BE2C (cell line): ENCODE data around the gene TAPBPL.
A peak's percentile ranks its signal among the peaks of the same experiment; 100 is the strongest.

Experiments used
- DNase-seq: peaks from one replicate; pipeline ENCODE4 v3.0.0-alpha.2; 2020
- H3K27me3 ChIP-seq: fragments of 250-450 bp; sonication (Bioruptor Pico); 2 replicates; pipeline ENCODE4 v1.5.1; 2020; ENCODE audit warnings: mild to moderate bottlenecking
- H3K36me3 ChIP-seq: fragments of 250-450 bp; sonication (Bioruptor Pico); 2 replicates; pipeline ENCODE4 v1.5.1; 2020; ENCODE audit warnings: mild to moderate bottlenecking
- H3K4me1 ChIP-seq: fragments of 250-450 bp; sonication (Bioruptor Pico); 2 replicates; pipeline ENCODE4 v1.5.1; 2020
- H3K4me3 ChIP-seq: 2 replicates; pipeline ENCODE4 v1.5.1; 2011; ENCODE audit warnings: low read depth, low read length
- H3K9me3 ChIP-seq: fragments of 250-450 bp; sonication (Bioruptor Pico); 2 replicates; pipeline ENCODE4 v1.5.1; 2020
- TF ChIP-seq, protein P1 (sequence below): IDR thresholded peaks from 2 replicates; pipeline ENCODE4 v1.5.1; 2012; ENCODE audit warnings: mild to moderate bottlenecking, low read depth, low read length

The TAPBPL gene

DNA sequence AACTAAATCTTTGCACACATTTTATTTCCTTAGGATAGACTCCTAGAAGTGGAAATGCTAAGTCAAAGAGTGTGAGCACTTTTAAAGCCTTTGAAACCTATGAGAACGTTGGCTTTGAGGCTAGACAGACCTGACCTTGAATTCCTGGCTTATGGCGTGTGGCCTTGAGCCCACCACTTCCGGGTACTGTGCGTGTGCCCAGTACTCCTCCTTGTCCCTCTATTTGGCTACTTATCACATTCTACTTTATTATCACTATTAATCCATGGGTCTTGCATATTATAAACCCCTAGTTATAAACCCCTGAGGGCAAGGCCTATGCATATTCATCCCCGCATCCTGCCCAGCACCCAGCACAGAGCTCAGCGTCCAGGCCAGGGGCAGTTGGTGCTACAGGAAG lies 33.0 kb upstream of the TAPBPL start:
- H3K9me3 ChIP-seq = peaks cover 3% of the 10 kb centered on the region; the same call in 1 of the 2 replicates
- no peaks in the 10 kb centered on the region for H3K36me3 ChIP-seq
- TF ChIP-seq, protein P1, sequence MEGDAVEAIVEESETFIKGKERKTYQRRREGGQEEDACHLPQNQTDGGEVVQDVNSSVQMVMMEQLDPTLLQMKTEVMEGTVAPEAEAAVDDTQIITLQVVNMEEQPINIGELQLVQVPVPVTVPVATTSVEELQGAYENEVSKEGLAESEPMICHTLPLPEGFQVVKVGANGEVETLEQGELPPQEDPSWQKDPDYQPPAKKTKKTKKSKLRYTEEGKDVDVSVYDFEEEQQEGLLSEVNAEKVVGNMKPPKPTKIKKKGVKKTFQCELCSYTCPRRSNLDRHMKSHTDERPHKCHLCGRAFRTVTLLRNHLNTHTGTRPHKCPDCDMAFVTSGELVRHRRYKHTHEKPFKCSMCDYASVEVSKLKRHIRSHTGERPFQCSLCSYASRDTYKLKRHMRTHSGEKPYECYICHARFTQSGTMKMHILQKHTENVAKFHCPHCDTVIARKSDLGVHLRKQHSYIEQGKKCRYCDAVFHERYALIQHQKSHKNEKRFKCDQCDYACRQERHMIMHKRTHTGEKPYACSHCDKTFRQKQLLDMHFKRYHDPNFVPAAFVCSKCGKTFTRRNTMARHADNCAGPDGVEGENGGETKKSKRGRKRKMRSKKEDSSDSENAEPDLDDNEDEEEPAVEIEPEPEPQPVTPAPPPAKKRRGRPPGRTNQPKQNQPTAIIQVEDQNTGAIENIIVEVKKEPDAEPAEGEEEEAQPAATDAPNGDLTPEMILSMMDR = no peak
- no peaks in the 10 kb centered on the region; the same call in 1 of the 2 replicates for H3K27me3 ChIP-seq
- no peak for DNase-seq
- H3K4me1 ChIP-seq = no peaks in the 10 kb centered on the region
- H3K4me3 ChIP-seq = no peak overlapping the region

DNA sequence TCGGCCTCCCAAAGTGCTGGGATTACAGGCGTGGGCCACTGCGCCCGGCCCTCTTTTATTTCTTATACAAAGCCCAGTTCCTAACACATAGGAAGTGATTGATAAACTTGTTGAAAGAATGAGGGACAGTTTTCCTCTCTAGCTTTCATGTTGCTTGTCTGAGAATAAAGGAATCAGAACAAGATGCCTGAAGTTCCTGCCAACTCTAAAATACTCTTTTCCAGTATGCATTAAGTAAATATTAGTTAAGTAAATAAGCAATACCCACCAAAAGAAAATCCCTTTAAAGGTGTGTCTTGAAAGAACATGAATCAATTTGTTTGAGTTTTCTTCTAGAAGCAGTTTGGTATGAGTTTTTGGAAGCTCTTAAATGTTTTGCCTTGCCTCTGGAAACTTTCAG lies 31.5 kb upstream of the TAPBPL start:
- DNase-seq = no peak
- TF ChIP-seq, protein P1 = no peak
- no peak overlapping the region for H3K4me3 ChIP-seq
- H3K9me3 ChIP-seq = peaks cover 3% of the 10 kb centered on the region; the same call in 1 of the 2 replicates
- H3K27me3 ChIP-seq = no peaks in the 10 kb centered on the region; the same call in 1 of the 2 replicates
- no peaks in the 10 kb centered on the region for H3K4me1 ChIP-seq
- H3K36me3 ChIP-seq = no peaks in the 10 kb centered on the region

DNA sequence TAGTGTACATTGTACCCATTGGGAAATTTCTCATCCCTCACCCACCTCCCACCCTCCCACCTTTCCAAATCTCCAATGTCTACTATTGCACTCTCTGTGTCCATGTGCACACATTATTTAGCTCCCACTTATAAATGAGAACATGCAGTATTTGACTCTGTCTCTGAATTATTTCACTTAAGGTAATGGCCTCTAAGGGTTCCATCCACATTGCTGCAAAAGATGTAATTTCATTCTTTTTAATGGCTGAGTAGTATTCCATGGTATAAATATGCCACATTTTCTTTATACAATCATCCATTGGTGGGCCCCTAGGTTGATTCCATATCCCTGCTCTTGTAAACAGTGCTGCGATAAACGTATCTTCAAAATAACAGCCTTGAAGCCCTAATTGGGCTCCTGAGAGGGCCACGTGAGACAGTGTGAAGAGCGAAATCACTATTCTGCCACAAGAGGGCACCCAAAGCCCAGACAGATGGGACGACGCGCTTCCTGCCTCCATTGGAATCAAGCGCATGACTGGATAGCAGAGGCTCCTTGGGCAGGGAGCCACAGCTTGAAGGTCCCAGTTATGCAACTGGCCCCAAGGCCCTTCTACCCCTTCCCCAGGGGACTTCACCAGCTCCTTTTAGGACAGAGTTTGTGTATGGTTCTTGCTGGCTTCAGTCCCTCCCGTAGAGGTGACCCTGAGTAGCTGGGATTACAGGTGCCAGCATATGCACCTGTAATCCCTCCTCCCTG lies 28.4 kb upstream of the TAPBPL start:
- H3K27me3 ChIP-seq = no peaks in the 10 kb centered on the region
- no peaks in the 10 kb centered on the region for H3K36me3 ChIP-seq
- DNase-seq = peak; percentile 81
- no peak overlapping the region for H3K4me3 ChIP-seq
- no peaks in the 10 kb centered on the region for H3K4me1 ChIP-seq
- no peaks in the 10 kb centered on the region for H3K9me3 ChIP-seq
- TF ChIP-seq, protein P1 = peak; percentile 90

DNA sequence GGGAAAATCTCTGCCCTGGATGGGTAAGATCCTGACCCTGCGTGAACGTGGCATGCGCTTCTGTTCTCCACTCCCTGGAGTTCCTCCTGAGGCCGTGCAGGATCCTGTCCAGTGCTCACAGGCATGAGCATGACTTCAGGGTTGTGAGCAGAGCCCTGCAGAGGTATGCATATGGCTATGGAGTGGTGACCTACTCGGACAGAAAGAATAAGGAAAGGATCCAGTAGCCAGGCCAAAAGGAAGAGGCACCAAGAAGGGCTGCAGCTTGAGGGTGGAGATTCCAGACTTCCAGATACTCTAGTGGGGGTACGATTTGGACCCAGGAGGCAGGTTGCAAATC lies 27.9 kb upstream of the TAPBPL start:
- Histone ChIP-seq H3K27me3 (no peaks in the 10 kb centered on the region), H3K4me1 (no peaks in the 10 kb centered on the region), H3K9me3 (no peaks in the 10 kb centered on the region), H3K36me3 (no peaks in the 10 kb centered on the region), H3K4me3 (no peak overlapping the region)
- DNase-seq = no peak
- TF ChIP-seq, protein P1 = no peak

DNA sequence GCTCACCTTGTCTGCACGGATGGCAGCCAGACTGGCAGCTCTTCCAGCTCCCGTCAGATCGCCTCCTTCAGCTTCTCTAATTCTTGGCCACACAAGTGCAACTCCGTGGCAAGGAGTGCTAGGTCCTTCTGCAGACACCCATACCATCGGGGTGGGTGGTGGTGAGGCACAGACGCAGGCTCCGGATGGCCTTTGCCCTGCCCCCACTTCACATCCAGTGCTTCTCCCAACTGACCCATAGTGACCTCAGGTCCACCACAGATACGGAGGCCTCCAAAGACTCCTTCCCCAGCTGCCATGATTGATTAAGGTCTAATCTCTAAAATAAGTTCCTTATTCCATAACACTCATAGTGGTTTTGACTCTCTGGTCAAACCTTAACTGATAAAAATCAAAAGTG lies 27.0 kb upstream of the TAPBPL start:
- TF ChIP-seq, protein P1 = no peak
- H3K4me3 ChIP-seq = no peak overlapping the region
- no peaks in the 10 kb centered on the region for H3K9me3 ChIP-seq
- H3K4me1 ChIP-seq = no peaks in the 10 kb centered on the region
- H3K36me3 ChIP-seq = no peaks in the 10 kb centered on the region
- DNase-seq = no peak
- no peaks in the 10 kb centered on the region for H3K27me3 ChIP-seq
